GM12864 (cell line): ENCODE measurements around the gene ERC2.

ENCODE experiments used
- DNase-seq: peaks from one replicate; pipeline ENCODE4 v3.0.0-alpha.2; 2011; ENCODE audit warnings: low read depth
- H3K4me3 ChIP-seq: 2 replicates; pipeline ENCODE4 v1.5.1; 2011; ENCODE audit warnings: mild to moderate bottlenecking, low read depth, low read length, control low read depth
- CTCF ChIP-seq: IDR thresholded peaks from 2 replicates; pipeline ENCODE4 v1.5.1; 2011; ENCODE audit warnings: low read depth, mild to moderate bottlenecking, moderate library complexity, low read length, control low read depth, inconsistent platforms; ENCODE audit errors: missing control alignments

ERC2 gene

GRCh38 chr3:55765906-55766701, 702.2 kb downstream of the ERC2 start:
- no peak for TF ChIP-seq CTCF
- H3K4me3 ChIP-seq = no peak overlapping the region
- DNase-seq = no peak

- no peak for TF ChIP-seq CTCF
- H3K4me3 ChIP-seq = no peak overlapping the region
- DNase-seq = no peak
Observed at GRCh38 chr3:55765398-55765797, 702.9 kb downstream of the ERC2 start.

DNA sequence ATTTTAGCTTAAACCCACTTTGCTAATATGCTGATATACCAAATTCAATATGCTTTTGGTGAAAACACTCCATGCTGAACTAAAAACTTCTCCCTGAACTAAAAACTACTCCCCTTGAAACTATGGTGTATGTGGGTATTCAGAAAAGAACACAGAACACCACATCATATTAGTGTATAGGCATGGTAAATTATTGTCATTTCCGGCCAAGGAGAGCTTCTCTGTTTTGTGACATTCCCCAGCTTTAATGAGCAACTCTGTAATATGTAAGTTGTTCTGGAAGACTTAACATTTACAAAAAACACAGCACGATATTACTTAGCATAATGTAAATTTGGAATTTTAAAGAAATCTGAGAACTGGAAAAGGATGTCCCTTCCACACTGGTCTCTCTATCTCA, 711.3 kb downstream of the ERC2 start:
- DNase-seq = no peak
- TF ChIP-seq CTCF = no peak

DNA sequence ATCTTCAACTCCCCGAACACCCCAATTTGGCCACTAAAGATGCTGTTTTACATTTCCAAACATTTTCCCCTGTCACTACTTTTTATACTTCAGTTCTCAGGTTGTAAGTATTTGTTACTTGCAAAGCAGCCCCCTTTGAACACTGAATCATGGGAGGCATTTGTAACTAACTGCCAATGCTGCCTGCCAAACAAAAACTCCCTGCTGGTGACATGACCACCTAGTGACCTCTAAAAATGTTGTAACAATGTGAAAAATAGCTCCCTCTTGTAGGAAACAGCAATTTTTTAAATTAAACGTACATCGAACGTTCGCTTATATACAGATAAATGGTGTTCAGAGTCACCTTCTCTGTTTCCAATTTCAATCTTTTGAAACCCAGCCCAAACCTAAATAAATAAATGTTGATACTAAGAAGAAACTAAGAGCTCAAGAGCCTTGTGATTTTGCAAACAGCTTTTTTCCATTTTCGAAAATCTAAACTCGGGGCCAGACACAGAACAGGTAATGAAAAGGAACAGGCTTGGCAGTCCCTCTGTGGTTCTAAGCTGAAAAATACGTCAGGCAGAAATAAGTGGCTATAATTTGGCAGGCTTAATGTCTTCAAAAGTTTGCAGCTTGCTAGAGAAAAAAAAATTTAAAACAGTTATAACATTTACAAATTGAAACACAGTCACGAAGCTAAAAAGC, 712.6 kb downstream of the ERC2 start:
- no peak for TF ChIP-seq CTCF
- no peak for DNase-seq
- H3K4me3 ChIP-seq = no peak overlapping the region

More for the DNA sequence above, 711.3 kb downstream of the ERC2 start:
- H3K4me3 ChIP-seq = no peak overlapping the region

GRCh38 chr3:55752911-55753310, 715.4 kb downstream of the ERC2 start:
- DNase-seq = no peak
- H3K4me3 ChIP-seq = no peak overlapping the region
- no peak for TF ChIP-seq CTCF

- TF ChIP-seq CTCF = no peak
Observed at GRCh38 chr3:55751730-55752129, 716.5 kb downstream of the ERC2 start.

More at GRCh38 chr3:55751730-55752129, 716.5 kb downstream of the ERC2 start:
- DNase-seq = no peak
- H3K4me3 ChIP-seq = no peak overlapping the region
